HPDE6-E6E7 (cell line): ENCODE results near the gene HIPK2.

ENCODE experiments used
- DNase-seq: peaks from one replicate; pipeline ENCODE4 v3.0.0; 2011; ENCODE audit warnings: missing footprints; ENCODE audit errors: extremely low spot score

The HIPK2 gene

DNA sequence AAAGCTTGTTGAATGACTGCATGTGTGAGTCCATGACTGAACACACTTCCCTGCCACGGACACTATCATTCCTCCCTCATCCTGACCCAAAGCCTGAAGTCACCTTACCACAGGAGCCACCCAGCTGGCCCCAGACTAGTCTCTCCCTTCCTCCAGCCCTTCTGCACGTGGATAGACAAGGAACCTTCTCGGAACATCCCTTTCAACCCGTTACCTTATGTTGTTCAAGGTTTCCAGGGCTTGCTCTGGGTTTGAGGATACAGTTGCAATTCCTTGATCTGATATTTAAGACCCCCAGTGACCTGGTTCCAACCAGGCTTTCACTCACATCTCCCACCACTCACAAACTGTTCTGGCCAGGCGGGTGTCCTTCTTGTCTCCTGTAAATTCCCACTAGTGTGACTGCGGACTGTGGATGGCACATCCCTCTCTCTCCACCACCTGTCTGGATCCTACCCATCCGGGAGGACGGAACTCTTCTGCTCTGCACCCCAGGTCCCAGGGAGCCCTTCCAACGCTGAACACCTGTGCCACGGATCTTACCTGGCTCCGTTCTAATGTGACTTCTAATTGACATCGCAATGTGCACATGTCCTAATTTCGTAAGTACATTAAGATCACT, 62.5 kb downstream of the HIPK2 start:
- no peak for DNase-seq

- no peak for DNase-seq
Observed at GRCh38 chr7:139714163-139714901, 63.5 kb downstream of the HIPK2 start.

- no peak for DNase-seq
Observed at GRCh38 chr7:139713526-139714162, 64.2 kb downstream of the HIPK2 start.

DNA sequence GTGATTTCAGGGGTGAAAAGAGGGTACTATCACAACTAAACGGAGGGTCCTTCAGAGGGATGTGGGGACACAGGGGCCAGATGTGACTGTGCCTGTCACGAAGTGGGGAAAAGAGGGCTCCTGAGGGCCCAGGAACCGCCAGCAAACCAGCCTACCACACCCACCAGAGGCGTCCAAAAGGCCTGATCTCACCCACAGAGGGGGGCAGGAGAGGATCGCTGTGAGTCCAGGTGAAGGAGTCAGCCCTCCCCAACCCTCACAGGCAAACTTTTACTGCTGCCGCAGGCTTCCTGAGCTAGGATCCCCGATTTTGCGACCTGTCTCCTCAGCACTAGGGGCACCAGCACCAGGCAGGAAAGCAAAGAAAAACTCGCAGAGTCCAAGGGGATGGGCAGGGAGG, 64.7 kb downstream of the HIPK2 start:
- DNase-seq = no peak

GRCh38 chr7:139711991-139712743, 65.6 kb downstream of the HIPK2 start:
- DNase-seq = no peak

DNA sequence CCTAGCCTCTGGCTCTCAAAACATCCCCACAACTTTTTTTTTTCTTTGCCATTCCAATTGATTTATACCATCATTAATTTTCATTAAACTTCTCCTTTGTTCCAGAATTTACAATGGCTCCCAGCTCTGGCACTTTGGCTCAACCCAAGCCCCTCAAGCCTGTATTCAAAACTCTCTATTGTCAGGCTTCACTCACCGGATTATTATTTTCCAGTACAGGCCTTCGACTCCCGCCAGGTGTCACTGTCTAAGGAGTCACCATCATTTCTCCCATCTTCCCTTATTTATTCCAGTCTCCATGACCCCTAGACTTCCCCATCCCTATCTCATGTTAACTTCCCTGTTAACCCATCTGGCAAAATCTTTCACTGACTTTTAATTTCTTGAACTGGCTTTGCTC, 67.8 kb downstream of the HIPK2 start:
- no peak for DNase-seq

GRCh38 chr7:139709485-139709884, 68.3 kb downstream of the HIPK2 start:
- no peak for DNase-seq

- DNase-seq = no peak
Observed at GRCh38 chr7:139708541-139708940, 69.3 kb downstream of the HIPK2 start.

- DNase-seq = no peak
Observed at GRCh38 chr7:139706837-139707236, 71.0 kb downstream of the HIPK2 start.

- DNase-seq = no peak
Observed at GRCh38 chr7:139704308-139704879, 73.4 kb downstream of the HIPK2 start.

- DNase-seq = no peak
Observed at GRCh38 chr7:139703487-139704307, 74.1 kb downstream of the HIPK2 start.

DNA sequence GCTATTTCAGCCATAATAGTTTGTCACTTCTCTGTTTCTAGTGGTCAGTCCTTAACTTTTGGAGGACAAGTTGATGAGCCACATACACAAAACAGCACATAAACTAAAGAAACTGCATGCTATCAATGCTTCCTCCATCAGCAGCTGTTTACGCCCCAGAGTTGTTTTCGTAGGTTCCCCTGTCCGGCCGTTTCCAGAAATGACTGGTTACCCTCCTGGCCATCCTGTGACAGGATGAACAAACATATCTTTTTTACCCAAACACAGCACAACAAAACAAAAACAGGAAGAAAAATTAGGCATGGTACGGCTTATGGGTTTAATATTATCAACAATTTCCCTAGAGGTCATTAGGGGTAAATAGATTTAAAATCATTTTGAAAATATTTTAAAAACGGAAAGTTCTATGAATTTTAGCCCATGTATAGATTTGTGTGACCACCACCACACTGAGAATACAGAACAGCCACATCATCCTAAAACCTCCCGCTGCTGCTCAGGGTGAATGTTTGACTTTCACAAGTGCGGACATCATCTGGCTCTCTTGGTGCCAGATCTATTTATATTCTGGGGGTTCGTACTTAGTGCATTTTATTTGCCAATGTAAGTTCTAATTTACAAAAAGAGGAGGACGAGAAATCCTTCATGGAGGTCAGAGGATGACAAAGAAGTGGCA, 74.8 kb downstream of the HIPK2 start:
- DNase-seq = no peak

DNA sequence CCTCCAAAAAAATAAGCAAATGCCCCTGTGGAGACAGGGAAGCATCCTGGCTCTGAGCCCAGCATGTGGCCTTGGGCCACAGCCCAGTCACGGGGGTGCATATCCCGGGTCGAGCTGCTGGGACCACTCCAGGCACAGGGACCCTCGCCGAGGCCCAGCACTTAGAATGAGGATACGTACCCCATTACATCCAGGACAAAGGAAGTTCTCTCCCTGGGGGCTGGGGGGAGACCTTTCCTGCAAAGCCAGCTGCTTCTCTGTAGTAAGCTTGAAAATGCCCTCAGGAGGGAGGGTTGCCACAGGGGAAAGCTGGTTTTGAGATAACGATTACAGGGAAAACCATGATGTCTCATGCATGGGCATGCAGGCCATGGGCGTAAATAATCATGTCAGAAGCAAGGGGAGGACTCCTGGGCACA, 75.5 kb downstream of the HIPK2 start:
- DNase-seq = no peak

DNA sequence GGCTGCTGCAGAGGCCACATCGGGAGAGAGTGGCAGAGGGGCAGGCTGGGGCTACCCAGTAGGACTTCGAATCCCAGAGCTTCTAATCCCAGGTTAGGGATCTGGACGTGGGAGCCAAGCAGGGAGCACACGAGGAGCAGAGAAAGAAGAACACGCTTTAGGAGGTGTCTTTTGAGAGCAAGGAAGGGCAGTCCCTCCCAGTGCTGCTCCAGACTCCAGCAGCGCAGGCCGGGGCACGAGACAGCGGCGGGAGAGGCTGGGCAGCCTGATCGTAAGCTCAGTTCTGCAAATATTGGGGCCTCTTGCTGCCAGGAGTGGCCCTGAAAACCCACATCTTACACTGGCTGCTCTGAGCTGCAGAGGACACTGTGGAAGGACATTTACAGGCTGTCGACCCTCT, 75.9 kb downstream of the HIPK2 start:
- DNase-seq = no peak

- DNase-seq = no peak
Observed at GRCh38 chr7:139700505-139701235, 77.1 kb downstream of the HIPK2 start.

DNA sequence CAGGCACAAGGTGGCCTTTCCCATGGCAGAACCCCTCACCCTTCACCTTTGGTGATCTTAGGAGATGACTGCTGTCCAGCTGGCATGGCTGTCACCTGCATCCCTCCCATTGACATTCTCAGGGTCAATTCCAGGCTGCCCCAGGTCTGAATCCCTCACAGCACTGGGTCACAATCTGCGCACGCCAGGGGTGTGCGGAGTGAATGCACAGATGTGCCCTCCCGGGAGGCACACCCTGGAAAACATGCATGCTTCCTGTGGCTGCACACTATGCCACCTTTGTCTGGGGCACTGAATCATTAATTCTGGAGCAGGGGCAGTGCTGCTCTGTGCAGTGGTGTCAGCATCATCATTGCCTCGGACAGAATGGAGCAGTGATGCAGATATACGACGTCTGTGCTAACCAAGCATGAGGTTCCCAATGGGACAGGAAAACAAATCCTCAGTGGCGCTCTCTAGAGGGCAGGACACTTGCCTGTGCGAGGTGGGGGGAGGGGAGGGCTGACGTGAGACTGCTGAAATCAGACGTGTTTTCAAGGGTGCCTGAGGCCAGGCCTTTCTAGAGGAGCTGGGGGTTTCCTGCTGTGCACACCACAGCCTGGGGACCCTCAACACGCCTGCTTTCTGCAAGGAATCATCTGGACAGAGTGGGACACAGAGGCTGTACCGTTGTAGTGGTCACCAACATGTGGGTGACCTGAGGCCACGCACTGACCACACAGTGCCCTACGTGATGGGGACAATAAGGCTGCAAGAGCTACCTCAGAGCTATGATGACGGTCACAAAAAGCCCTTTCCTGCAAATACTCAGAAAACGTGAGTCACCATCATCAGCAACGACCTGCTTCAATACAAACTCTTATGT, 77.9 kb downstream of the HIPK2 start:
- DNase-seq = no peak

GRCh38 chr7:139698844-139699243, 79.0 kb downstream of the HIPK2 start:
- DNase-seq = no peak

- no peak for DNase-seq
Observed at GRCh38 chr7:139698278-139698677, 79.5 kb downstream of the HIPK2 start.

DNA sequence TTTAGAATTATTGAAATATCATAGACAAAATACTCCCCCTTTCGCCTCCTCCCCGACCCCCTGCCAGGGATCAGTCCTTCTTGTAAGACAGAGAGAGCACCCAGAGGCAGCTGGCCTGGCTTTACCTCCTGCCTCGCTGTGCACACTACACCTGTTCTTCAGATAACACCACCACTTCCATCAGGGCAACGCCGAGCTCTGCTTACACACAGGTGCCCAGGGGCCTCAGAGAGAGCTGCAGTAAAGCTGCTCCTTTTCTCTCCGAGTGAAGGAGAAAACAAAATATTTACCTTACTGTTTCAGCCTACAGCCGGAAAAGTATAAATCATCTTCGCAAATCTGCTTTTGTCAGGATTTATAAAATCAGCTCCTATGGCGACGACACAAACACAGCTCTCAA, 80.7 kb downstream of the HIPK2 start:
- DNase-seq = no peak
